Transverse colon (tissue), 4 donors: Measurements from ENCODE around the gene ZNF500.

ENCODE experiments used
- CTCF ChIP-seq, 5 experiments: fragments of 200-600 bp in 3 of 5; fragments of 450-650 bp in 2 of 5; sonication (generic) in 3 of 5; IDR thresholded peaks; 1 replicate in 2 of 5; 2 replicates in 3 of 5; pipeline ENCODE4 v1.5.1; 2016 to 2017; ENCODE audit warnings: antibody characterized with exemption in 5 of 5, inconsistent platforms in 3 of 5, mild to moderate bottlenecking in 2 of 5, moderate library complexity in 1 of 5
- POLR2AphosphoS5 ChIP-seq, 3 donors: sonication (generic); formaldehyde crosslinking; IDR thresholded peaks; one replicate each; pipeline ENCODE4 v1.6.1; 2016; ENCODE audit warnings: antibody characterized with exemption in 3 of 3

GRCh38 chr16:4726616-4727015, 40.3 kb downstream of the ZNF500 start:
- TF ChIP-seq CTCF (IDR thresholded peaks at IDR 0.05) (no peak), POLR2AphosphoS5 (IDR thresholded peaks at IDR 0.05) (no peak)
